SK-N-MC (cell line): ENCODE results near the gene NUP153.

Source experiments
- DNase-seq: peaks from one replicate; pipeline ENCODE4 v3.0.0-alpha.2; 2011; ENCODE audit warnings: low read depth, low spot score
- H3K27ac ChIP-seq: fragments of 200-600 bp; sonication (generic); 2 replicates; pipeline ENCODE4 v1.5.1; 2016; ENCODE audit warnings: mixed run types
- H3K36me3 ChIP-seq: fragments of 200-600 bp; sonication (generic); 2 replicates; pipeline ENCODE4 v1.6.1; 2017; ENCODE audit warnings: antibody characterized with exemption, low read length, mixed read lengths; ENCODE audit not compliant: insufficient read depth
- H3K4me3 ChIP-seq: fragments of 200-600 bp; sonication (generic); 2 replicates; pipeline ENCODE4 v1.5.1; 2016
- H3K9ac ChIP-seq: fragments of 200-600 bp; sonication (generic); 2 replicates; pipeline ENCODE4 v1.8.0; 2017; ENCODE audit warnings: mixed run types, mixed read lengths; ENCODE audit not compliant: insufficient read length
- H3K9me3 ChIP-seq: fragments of 200-600 bp; sonication (generic); 2 replicates; pipeline ENCODE4 v1.6.1; 2017; ENCODE audit warnings: low read depth, mild to moderate bottlenecking, antibody characterized with exemption, low read length, moderate library complexity, mixed read lengths
- EZH2 ChIP-seq: fragments of 200-600 bp; sonication (generic); IDR thresholded peaks from one replicate; pipeline ENCODE4 v1.6.1; 2017; ENCODE audit warnings: antibody characterized with exemption
- FOXP2 ChIP-seq: optimal IDR thresholded peaks from 2 replicates; pipeline ENCODE3; 2011; ENCODE audit warnings: mild to moderate bottlenecking, moderate library complexity; ENCODE audit not compliant: insufficient read depth; ENCODE audit errors: extremely low read length, control extremely low read depth
- POLR2AphosphoS5 ChIP-seq: IDR thresholded peaks from 2 replicates; pipeline ENCODE4 v1.6.1; 2012; ENCODE audit warnings: mild to moderate bottlenecking, low read depth, low read length, borderline replicate concordance

Gene NUP153

GRCh38 chr6:17656092-17656491 is 50.6 kb downstream of the NUP153 start:
- H3K27ac ChIP-seq = no peak overlapping the region
- H3K36me3 ChIP-seq = peaks cover 80% of the 10 kb centered on the region
- no peak overlapping the region for H3K4me3 ChIP-seq
- no peaks in the 10 kb centered on the region for H3K9me3 ChIP-seq
- TF ChIP-seq EZH2 = no peak
- no peak for TF ChIP-seq POLR2AphosphoS5
- TF ChIP-seq FOXP2 = no peak
- H3K9ac ChIP-seq = no peak overlapping the region
- DNase-seq = no peak

- Histone ChIP-seq H3K9me3 (no peaks in the 10 kb centered on the region), H3K36me3 (peaks cover 79% of the 10 kb centered on the region), H3K4me3 (no peak overlapping the region), H3K9ac (no peak overlapping the region), H3K27ac (no peak overlapping the region)
- TF ChIP-seq EZH2 (no peak), POLR2AphosphoS5 (no peak), FOXP2 (no peak)
- DNase-seq = no peak
Observed at GRCh38 chr6:17653198-17653882, 53.4 kb downstream of the NUP153 start.

- H3K4me3 ChIP-seq = no peak overlapping the region
- H3K27ac ChIP-seq = peak overlapping the region; percentile 26; the same call in 1 of the 2 replicates
- TF ChIP-seq EZH2 = no peak
- no peak for TF ChIP-seq FOXP2
- no peak for TF ChIP-seq POLR2AphosphoS5
- no peaks in the 10 kb centered on the region for H3K9me3 ChIP-seq
- H3K9ac ChIP-seq = no peak overlapping the region
- peaks cover 83% of the 10 kb centered on the region for H3K36me3 ChIP-seq
- DNase-seq = no peak
Observed at GRCh38 chr6:17650656-17651309, 55.9 kb downstream of the NUP153 start.

- Histone ChIP-seq H3K9ac (no peak overlapping the region), H3K27ac (no peak overlapping the region), H3K9me3 (no peaks in the 10 kb centered on the region), H3K36me3 (peaks cover 89% of the 10 kb centered on the region), H3K4me3 (no peak overlapping the region)
- DNase-seq = no peak
- TF ChIP-seq FOXP2 = no peak
- TF ChIP-seq EZH2 = no peak
- TF ChIP-seq POLR2AphosphoS5 = no peak
Observed at GRCh38 chr6:17648745-17649144, 58.0 kb downstream of the NUP153 start.

GRCh38 chr6:17640477-17640917 is 66.2 kb downstream of the NUP153 start:
- DNase-seq = no peak
- Histone ChIP-seq H3K36me3 (peaks cover 98% of the 10 kb centered on the region), H3K9me3 (no peaks in the 10 kb centered on the region), H3K9ac (no peak overlapping the region), H3K27ac (peak overlapping the region; percentile 7; the same call in 1 of the 2 replicates), H3K4me3 (no peak overlapping the region)
- no peak for TF ChIP-seq POLR2AphosphoS5
- no peak for TF ChIP-seq FOXP2
- TF ChIP-seq EZH2 = no peak

GRCh38 chr6:17638212-17638715 is 68.5 kb downstream of the NUP153 start:
- TF ChIP-seq EZH2 = no peak
- TF ChIP-seq FOXP2 = no peak
- TF ChIP-seq POLR2AphosphoS5 = no peak
- no peak for DNase-seq
- H3K36me3 ChIP-seq = peaks cover 92% of the 10 kb centered on the region

GRCh38 chr6:17635568-17635967 is 71.2 kb downstream of the NUP153 start:
- no peak for DNase-seq
- peaks cover 93% of the 10 kb centered on the region for H3K36me3 ChIP-seq
- no peaks in the 10 kb centered on the region for H3K9me3 ChIP-seq
- no peak overlapping the region for H3K9ac ChIP-seq
- TF ChIP-seq POLR2AphosphoS5 = no peak
- no peak for TF ChIP-seq FOXP2
- no peak for TF ChIP-seq EZH2
- H3K4me3 ChIP-seq = no peak overlapping the region
- H3K27ac ChIP-seq = no peak overlapping the region

More at GRCh38 chr6:17638212-17638715, 68.5 kb downstream of the NUP153 start:
- Histone ChIP-seq H3K9me3 (no peaks in the 10 kb centered on the region), H3K9ac (no peak overlapping the region), H3K27ac (peak overlapping the region; percentile 56), H3K4me3 (no peak overlapping the region)

GRCh38 chr6:17633465-17634188 is 73.1 kb downstream of the NUP153 start:
- no peak for TF ChIP-seq EZH2
- Histone ChIP-seq H3K36me3 (peaks cover 93% of the 10 kb centered on the region), H3K4me3 (no peak overlapping the region), H3K9ac (no peak overlapping the region), H3K9me3 (no peaks in the 10 kb centered on the region), H3K27ac (0 out of 2 replicates have a peak overlapping the region, but pooled peaks have one; percentile 4)
- DNase-seq = no peak
